ENCODE data around the gene CIT.

Gene CIT

DNA sequence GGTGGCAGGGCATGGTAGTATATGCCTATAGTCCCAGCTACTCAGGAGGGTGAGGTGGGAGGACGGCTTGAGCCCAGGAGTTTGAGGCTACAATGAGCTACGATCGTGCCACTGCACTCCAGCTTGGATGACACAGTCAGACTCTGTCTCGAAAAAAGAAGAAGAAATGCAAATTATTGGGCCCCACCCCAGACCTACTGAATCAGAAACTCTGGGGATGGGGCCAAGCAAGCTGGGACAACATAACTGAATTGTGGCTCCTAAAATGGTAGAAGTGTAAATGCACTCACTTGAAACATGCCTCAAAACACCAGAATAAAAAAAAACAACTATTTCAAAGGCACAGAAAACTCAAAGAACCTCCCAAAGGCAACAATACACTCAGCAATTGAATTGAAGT, 37.0 kb downstream of the CIT start:
- no peak overlapping the region for H3K4me3 ChIP-seq (replicated peaks; ENCODE audit: low read depth, low read length)
- TF ChIP-seq, protein P1, sequence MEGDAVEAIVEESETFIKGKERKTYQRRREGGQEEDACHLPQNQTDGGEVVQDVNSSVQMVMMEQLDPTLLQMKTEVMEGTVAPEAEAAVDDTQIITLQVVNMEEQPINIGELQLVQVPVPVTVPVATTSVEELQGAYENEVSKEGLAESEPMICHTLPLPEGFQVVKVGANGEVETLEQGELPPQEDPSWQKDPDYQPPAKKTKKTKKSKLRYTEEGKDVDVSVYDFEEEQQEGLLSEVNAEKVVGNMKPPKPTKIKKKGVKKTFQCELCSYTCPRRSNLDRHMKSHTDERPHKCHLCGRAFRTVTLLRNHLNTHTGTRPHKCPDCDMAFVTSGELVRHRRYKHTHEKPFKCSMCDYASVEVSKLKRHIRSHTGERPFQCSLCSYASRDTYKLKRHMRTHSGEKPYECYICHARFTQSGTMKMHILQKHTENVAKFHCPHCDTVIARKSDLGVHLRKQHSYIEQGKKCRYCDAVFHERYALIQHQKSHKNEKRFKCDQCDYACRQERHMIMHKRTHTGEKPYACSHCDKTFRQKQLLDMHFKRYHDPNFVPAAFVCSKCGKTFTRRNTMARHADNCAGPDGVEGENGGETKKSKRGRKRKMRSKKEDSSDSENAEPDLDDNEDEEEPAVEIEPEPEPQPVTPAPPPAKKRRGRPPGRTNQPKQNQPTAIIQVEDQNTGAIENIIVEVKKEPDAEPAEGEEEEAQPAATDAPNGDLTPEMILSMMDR (IDR thresholded peaks at IDR 0.05; ENCODE audit: low read length, missing control alignments): no peak
- DNase-seq (ENCODE audit: low read depth): no peak

DNA sequence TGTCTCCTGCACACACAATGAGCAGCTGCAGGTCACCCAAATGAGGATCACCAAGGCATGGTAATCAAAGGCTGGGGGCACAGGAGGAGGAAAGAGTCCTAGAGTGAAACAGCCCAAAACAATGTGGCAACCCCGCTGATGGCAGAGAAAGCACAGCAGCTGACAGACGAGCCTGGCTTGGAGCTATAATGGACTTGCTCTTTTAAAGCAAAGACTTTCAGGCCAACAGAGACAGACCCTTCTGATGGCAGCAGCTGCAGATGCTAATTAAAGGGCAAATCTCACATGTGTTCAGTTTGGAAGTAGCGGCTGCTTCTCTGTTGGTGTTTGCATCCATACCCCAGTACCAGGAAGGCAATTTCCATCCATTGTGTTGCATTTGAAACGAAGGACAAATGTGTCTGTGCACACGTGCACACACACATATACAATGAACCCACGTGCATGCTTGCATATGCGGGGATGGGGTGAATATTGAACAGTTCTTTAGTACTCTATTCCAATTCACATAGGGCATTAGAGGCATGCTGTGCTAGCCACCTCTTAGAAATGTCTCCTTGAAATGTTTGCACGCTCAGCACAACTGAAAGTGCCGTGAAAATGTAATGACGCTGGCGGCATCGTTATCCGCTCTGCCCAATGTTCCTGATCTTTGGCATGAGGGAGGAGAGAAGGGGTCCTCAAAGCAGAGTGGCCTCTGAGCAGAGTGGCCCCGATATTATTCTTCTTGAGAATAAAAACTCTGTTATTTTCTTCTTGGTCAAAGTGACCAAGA, 38.1 kb downstream of the CIT start:
- H3K4me3 ChIP-seq (replicated peaks; ENCODE audit: low read depth, low read length): no peak overlapping the region
- no peak for DNase-seq (ENCODE audit: low read depth)
- TF ChIP-seq, protein P1 (IDR thresholded peaks at IDR 0.05; ENCODE audit: low read length, missing control alignments): no peak

GRCh38 chr12:119836781-119837180, 40.3 kb downstream of the CIT start:
- no peak overlapping the region for H3K4me3 ChIP-seq (replicated peaks; ENCODE audit: low read depth, low read length)
- TF ChIP-seq, protein P1 (IDR thresholded peaks at IDR 0.05; ENCODE audit: low read length, missing control alignments): no peak
- no peak for DNase-seq (ENCODE audit: low read depth)

DNA sequence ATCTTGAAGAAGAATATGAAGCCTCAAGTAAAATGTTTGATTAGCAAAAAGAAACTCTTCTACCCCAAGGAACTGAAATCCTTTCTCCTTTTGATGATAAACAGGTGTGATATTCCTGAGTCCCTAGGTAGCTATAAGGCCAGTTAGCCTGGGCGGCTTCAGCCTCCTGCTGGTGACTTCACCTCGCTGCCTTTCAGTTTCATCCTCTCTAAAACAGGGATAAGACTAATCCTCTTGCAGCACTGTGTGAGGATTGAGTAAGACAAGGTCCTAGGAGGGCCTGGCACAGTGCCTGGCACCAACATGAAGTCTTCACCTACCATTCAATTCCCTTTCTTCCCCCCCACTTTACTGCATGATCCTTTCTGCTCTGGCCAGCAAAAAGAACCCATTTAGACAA, 42.1 kb downstream of the CIT start:
- TF ChIP-seq, protein P1 (IDR thresholded peaks at IDR 0.05; ENCODE audit: low read length, missing control alignments): peak; percentile 25
- no peak overlapping the region for H3K4me3 ChIP-seq (replicated peaks; ENCODE audit: low read depth, low read length)
- DNase-seq (ENCODE audit: low read depth): peak; percentile 24

- TF ChIP-seq, protein P1 (IDR thresholded peaks at IDR 0.05; ENCODE audit: low read length, missing control alignments): no peak
- H3K4me3 ChIP-seq (replicated peaks; ENCODE audit: low read depth, low read length): no peak overlapping the region
- DNase-seq (ENCODE audit: low read depth): no peak
Observed at GRCh38 chr12:119829439-119829838, 47.7 kb downstream of the CIT start.

- DNase-seq (ENCODE audit: low read depth): no peak
- H3K4me3 ChIP-seq (replicated peaks; ENCODE audit: low read depth, low read length): no peak overlapping the region
- TF ChIP-seq, protein P1 (IDR thresholded peaks at IDR 0.05; ENCODE audit: low read length, missing control alignments): no peak
Observed at GRCh38 chr12:119828300-119828699, 48.8 kb downstream of the CIT start.

DNA sequence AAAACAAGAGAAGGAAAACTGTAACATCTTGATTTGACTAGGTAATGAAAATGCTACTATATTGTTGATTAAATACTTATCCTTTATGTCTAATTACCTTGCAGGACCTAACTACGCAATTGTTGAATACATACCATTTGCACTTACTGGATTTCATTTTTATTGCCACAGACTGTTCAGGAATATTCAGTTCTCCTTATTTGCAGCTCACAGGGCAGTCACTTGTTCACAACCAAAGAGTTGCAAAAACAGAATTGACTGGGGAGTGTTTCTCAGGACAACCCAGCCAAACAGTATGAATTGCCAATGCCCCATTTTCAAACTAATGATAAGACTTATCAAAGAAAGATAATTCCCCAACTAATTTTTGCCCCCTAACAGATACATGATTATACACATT, 49.4 kb downstream of the CIT start:
- no peak overlapping the region for H3K4me3 ChIP-seq (replicated peaks; ENCODE audit: low read depth, low read length)
- TF ChIP-seq, protein P1 (IDR thresholded peaks at IDR 0.05; ENCODE audit: low read length, missing control alignments): no peak
- DNase-seq (ENCODE audit: low read depth): no peak
